Kasumi-1 (cell line): ENCODE measurements around the gene CIP2A.

Experiments
- DNase-seq, 2 experiments: peaks; one replicate each; lab custom pipeline; 2025; lab: John Stamatoyannopoulos, UW

Gene CIP2A

DNA sequence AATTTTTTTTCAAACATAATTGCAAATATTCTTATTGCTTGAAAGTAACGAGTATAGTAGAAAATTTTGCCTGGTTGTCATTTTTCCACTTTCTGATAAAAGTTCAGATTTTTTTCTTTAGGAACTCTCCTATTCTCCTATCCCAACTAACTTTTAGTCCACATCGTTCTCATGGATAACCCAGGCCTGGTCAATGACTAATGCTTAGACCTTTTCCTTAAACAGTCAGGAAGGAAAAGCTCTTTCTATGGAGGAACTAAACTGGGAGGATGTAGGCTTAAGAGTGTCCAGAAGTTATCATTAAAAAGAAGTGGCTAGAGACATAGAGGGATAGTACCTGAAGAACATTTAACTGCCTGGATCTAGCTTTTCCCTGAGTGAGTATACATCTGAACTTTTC lies 26.7 kb downstream of the CIP2A start:
- no peak for DNase-seq

DNA sequence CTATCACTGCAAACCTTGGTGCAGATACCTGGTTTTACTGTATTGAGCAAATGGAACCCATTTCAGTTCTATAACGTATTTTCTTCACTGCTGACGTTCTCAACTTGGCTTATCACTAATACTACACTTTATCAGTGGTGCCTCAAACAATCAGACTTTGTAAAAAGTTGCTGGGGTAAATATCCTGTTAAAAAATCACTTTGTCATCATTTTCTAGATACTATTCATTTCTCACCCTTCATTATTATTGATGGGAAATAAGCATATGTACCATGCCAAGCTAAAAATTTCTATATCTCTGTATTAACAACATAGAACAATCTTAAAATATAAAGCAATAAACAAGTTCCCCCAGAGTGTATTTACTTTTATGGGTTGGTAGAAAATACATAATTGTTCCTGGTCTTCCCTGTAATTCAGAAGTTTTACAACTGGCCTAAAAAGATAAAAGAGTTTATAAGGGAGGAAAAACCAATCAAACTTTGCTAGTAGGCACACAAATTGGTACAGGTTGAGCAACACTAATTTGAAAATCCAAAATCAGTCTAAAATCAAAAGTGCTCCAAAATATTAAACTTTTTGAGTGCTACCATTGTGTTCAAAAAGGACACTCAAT lies 33.2 kb downstream of the CIP2A start:
- DNase-seq = no peak

DNA sequence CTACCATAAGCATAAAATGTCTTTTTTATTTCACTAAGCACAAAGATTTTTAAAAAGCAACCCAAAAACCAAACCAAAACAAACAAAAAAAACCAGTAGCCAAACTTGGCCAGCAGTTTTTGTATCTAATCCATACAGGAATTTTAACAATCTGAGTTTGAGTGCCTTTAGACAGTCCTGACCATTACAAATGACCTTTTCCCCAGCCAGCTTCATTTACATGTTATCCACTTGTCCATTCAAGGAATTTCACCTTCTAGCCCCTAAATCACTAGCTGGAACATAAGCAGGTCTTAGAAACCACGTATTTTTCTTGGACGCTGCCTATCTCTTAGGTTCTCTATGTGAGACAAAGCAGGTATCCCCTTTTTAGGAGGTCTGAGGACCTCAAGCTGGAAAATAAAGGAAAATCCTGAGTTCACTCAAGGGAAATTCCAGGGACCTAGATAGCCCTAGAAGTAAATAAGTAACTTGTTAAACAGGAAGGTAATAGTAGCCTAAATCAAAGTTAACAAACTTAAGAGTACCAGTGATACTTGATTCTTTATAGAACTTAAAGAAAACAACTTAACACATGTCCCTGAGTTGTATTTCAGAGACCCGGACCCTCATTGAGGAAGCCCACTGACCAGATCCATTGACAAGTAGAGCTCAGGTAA lies 34.2 kb downstream of the CIP2A start:
- DNase-seq = no peak

DNA sequence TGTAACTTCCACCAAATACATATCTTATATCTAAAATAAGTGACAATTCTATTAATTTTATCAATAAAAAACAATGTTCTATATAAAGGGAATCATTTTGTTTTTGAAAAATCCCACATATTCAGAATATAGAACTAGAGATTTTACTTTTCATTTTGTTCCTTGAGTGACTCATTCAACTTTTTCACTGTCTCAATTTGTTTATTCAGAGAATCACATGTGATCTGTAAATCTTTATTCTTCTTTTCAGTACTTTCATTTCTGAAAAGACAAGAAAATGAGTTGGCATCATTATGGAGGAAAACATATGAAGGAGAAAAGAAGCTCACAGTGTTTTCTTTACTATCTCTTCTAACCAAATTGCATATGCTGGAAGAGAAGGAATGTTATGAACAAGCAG lies 35.0 kb downstream of the CIP2A start:
- no peak for DNase-seq

DNA sequence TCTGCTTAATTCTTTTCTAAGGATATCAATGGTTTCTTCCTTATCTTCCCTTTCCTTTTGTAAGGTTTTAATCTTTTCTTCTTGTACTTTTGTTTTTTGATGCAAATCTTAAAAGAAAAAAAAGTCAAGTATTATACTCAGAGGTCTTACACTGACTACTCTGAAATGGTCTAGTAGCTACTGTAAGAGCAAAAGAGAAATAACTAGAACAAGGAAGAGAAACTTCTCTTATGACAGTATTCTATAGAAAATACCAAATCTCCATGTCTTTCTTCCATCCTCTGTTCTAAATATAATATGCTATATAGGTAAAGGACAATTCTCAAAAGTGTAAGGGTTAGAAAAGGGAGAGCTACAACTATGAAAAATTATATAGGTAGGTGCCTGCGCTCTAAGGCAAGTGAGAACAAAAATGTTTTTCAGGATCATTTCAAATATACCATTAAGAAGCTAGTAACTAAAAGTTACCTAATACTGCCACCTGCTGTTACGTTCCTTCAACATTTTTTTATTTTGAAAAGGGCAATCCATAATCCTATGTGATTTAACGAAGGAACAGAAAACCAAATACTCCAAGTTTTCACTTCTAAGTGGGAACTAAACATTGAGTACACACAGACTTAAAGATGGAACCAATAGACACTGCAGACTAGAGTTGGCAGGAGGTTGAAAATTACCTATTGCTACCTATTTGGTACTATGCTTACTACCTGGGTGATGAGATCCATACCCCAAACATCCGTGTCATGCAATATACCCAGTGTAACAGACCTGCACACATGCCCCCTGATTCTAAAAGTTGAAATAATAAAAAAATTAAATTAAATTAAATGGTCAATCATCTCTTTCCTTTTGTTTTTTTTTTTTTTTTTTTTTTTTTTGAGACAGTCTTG lies 36.7 kb downstream of the CIP2A start:
- DNase-seq = peak; percentile 76 to 80

DNA sequence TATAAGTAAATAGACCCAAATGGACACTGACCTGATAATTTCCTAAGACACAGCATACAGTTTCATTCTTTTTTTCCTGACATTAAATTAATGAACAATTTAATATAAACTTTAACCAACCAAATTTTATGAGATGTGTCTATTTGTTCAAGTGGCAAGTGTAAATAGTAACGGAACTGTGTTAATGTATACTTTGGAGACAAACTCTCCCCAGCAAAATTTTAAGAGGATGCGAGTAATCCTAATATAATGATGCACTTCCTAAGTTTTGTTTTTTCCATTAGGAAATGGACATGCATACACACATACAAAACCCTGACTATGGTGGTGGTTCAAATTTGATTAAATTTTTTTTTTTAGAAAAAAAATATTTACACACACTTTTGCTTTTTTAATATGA lies 40.4 kb downstream of the CIP2A start:
- no peak for DNase-seq

DNA sequence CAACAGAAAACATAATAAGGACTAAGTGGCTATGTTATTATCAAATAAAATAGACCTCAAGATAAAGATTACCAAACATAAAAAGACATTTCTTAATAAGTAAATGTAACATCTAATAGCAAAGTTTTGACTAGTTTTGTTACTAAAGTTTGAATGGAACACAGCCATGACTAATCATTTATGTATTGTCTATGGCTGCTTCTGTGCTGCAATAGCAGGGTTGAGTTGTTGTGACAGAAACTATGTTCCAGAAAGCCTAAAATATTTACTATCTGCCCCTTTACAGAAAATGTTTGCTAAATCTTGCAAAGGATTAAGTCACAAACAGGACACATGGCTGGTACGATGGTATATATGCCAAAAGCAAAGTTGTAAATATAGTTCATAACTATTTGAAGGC lies 40.9 kb downstream of the CIP2A start:
- DNase-seq = no peak

DNA sequence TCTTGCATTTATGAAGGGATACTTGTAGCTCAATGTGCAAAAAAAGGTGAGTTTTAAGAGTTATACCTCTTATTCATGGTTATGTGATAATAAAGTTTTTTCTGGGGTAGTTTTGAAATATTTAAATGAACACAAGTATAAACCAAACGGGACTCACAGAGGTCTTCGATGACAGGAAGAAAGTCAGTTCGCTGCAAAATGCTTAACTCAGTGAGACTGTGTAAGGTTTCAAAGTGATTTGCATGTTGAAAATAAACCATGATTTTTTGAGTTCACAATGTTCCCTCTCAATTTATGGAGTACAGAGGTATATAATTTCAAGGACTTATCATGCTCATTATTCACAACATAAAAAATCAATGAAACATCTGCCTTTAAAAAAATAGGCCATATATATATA lies 42.5 kb downstream of the CIP2A start:
- DNase-seq = no peak

DNA sequence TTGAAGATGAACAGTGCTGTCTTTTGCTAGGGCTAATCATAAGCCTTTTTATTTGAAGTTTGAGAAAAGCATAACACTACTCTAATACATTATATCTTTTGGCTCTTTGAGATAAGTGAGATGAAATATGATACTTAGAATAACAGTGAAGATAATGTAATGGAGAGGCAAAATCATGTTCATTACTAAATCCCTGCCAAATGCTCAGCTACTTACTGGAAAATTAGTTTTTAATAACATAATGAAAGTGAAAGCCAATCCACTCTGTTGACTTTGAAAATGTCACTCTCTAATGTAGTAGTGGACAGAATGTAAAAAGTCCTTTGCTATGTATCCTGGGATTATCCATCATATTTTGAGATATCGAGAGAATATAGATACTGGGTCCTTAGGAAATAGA lies 43.0 kb downstream of the CIP2A start:
- DNase-seq = no peak

DNA sequence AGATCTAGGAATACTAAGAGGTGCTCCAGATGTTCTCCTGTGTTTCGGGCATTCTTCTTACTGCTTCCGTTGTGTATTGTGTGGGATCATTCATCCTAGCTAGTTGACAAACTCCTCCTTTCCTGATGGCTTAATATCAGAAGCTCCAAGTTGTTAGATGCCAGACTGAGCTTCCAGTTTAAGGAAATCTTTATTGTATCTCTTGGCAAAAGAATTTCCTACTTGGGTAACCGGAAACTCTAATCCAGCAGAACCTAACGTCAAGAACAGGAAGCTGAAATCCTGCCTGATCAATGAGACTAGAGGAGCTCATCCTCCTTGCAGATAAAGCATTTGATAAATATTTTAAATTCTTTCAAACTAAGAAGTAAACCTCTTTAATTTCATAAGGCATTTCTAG lies 51.2 kb downstream of the CIP2A start:
- DNase-seq = no peak

DNA sequence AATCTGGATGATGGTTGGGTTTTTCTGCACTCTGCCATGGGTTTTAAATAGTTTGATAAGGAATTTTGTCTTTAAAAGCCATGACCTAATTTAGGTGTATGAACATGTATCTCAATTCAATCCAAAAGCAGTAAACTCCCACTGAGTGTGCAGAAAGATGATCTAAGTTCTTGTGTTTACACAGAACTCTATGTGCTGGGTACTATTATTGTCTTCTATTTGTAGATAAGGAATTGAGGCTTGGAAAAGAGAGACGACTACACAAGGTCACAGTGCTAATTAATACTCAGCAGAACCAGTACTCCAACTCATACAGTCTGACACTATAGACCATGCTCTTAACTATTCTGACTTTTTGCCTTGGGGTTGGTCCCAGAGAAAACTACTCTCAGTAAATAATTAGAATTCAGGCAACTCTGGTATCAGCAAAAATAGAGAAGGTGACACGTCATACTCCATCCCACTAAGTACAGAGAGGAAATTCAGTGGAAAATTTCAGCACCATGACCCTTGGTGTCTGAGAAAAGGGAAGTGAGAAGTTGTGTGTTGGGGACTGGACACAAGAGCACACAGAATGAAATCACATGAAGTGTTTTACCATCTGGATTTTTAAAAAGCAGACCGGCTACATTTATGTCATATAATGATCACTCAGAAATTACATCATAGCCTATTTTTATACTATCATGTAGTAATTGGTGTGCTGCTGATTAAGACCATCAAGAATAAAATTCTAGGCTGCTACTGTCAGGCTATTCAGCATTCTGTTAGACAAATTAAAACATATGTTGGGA lies 60.6 kb downstream of the CIP2A start:
- peak; percentile 18 to 44 for DNase-seq

DNA sequence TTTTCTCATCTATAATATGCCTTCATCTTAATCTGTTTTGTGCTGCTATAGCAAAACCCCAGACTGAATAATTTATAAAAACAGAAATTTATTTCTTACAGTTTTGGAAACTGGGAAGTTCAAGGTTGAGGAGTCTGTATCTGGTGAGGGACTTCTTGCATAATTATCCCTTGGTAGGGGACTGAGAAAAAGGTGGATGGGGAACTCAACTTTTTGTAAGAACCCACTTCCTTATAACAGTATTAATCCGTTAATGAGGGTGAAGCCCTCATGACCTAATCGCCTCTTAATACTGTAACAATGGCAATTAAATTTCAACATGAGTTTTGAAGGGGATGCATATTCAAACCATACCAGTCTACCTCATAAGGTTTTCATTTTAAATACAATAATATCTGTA lies 61.4 kb downstream of the CIP2A start:
- DNase-seq = no peak

DNA sequence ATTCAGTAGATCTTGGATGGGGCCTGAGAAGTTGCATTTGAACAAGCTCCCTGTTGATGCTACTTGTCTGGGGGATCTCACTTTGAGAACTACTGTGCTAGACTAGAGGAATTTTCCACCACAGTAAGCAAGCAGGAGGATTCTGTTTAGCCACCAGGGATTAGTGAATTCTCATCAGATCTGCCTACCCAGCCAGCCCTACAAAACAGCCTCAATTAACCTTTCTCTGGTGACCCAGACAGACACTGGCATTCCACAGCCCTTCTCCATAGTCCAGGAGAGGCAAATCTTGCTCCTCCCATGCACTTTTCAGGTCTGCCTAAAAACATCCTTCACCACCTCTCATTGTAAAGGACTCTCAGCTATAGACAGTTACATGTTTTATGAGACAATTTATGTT lies 62.1 kb downstream of the CIP2A start:
- DNase-seq = no peak

DNA sequence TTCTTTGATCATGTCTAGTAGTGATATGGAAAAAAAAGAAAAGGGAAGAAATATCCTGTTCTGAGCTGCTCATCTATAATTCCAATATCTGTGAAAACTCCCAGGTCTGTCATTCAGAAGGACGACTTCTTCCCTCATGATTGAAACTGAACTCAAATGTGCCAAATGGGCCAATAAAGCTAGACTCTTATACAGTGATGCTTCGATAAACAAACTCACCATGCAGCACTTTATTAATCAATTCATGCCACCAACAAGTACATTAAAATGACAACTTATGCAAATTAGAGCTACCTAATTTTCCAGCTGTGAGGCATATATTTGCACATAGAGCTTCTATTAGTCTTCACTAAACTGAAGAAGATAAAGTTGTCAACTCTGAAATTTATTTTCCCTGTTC lies 63.3 kb downstream of the CIP2A start:
- DNase-seq = no peak

DNA sequence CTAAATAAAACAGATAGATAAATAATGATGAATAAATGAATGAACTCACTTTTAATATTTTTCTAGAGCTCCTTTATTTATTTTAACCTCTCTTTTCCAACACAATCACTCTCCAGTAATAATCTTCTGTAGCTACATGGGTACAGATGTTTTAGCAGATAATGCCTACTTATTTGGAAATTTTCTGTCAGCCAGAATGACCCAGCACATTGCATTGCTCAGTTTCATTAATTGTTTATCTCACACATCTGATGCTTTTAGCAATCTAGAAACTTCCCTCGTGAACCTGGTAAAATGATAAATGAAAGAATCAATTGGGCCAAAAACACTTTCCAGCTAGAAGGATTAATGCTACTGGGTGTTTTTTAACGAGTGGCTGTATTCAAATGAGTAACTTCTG lies 64.0 kb downstream of the CIP2A start:
- no peak for DNase-seq

DNA sequence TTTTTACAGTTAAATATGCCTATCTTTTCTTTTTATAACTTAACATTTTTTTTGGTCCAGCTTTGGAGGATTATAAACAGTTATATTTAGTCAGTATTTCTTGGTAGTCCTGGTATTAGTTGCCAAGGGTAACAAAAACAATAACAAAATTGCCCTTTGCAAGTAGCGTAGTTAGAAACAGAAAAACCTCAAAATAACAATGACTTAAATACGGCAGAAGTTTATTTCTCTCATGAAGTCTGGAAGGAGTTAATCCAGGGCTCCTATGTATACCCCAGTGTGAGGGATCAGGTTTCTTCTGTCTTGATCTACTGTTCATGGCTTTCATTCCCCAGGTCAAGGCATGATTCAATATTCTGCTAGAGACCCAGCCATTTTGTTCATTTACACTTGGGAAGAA lies 64.7 kb downstream of the CIP2A start:
- no peak for DNase-seq

DNA sequence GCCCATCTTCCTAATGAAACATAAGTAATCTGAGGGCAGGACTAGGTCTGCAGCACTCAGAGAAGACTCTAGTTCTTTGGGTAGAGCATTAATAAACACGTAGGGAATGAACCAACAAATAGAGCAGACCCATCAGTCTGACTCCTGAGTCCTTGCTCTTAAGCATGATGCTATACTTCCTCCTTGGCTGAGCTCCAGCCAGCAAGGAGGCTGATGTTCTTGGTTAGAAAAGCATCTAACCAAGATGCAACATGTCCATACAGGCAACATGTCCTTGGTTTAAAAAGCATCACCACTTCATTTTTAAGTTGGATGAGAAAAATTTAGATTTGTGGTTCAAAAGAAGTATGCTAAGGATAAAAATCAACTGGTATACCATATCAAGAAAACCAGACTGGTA lies 70.3 kb downstream of the CIP2A start:
- DNase-seq = no peak

DNA sequence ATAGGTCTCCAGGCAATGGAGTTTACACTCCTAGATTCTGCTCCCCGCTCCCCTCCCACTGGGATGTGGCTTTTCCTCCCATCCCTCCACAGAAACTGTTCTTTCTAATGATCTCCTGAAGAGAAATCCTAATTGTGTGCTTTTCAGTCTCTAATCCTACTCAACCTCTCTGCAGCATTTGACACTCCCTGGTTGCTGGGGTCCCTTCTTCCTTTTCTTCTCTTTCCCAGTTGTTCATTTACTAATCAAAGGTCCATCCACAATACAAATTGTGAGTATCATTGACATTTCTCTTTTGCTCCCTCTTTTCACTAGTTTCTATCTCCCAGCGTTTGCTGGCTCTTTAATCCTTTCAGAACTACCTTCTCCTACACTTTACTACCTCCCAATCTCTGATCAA lies 72.4 kb downstream of the CIP2A start:
- DNase-seq = no peak

DNA sequence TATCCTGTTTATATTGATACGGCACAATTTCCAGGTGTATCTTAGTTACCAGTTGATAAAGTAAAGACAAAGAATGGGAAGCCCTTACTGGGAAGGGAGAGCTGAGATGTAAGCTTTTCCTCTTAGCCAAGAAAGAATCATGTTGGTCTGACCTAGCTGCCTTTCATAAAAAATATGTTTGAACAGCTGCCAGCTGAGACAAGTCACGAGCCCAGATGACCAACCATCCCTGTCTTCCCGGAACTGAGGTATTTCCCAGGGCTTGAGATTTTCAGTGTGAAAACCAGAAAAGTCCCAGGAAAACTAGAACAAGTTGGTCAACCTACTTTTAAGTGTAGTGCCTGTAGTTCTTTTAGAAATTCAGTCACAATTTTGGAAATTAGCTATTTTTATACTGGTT lies 75.3 kb downstream of the CIP2A start:
- DNase-seq = no peak

DNA sequence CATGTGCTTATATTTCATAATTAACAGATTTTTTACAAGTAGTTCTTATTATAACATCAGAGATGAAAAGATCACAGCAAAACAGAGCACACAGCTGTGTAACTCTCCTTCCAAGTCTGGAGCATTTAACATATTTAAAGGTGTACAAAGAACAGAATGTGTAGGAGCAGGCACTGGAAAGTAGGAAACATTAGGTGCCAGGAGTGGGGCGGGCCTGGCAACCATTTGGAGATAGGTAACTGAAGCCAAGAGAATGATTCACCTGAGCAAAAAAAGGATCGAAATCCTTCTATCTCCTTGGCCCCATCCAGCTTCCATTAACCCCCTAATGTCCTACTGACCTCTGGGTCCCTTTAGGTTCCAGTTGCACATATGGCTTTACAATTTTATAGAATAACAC lies 76.6 kb downstream of the CIP2A start:
- no peak for DNase-seq

DNA sequence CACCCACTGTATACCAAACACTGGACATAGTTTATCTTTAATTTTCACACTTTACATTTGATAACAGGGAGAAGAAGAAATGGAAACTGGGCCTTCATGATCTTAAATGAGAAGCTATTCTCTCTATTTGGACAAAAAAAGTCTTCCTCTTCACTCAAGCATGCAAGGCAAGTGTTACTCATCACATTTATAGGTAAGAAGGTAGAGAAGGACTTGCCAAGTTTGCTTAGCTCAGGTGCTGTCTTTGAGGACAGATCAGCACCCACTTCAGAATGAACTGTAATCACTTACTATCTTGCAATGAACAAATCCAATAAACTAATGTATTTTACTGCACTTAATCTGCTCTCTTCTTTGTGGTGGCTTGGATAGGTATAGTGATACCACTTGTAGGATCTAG lies 77.7 kb downstream of the CIP2A start:
- DNase-seq = no peak

DNA sequence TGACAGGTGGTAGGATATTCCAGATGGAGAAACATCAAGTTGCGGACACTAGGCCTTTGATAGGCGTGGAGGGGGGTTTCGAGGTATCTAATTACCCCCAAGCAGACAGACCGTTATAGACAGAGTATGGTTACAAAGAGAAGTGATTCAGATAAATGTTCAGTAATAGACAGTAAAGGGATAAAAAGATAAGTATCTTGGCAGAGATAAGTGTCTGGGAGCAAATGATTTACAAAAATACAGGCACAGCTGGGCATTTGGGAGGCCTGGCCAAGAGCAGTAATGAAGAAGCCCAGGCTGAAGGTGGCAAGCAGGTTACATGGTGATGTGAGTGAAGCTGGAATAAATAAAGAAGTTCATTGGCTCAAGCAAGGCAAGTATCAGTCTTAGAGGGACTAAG lies 78.2 kb downstream of the CIP2A start:
- DNase-seq = no peak

DNA sequence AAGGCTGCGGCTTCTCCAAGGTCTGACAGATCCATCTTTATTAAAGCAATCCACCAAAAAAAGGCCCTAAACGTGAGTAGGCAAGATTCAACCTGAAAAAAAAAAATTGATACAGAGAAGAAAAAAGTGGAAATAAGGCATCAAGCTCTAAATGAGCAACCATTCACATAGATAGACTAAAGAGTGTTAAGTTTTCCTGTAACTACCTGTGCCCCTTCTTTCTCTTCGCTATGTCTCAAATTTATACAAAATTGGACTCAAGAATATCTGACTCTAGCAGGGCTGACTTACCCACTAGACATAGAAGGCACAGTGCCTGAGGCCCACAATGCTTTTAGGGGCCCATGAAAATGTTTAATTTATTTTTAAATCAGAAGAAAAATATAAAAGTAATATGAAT lies 78.7 kb downstream of the CIP2A start, which contains the start of gene MYH15:
TSS of gene MYH15 (minus strand) at position 101 of the 400 bp plus-strand sequence. CDS start at position 35, 66 bp downstream.
- no peak for DNase-seq
